ENCODE results near the gene FBXL20. TPM values are rescaled to one million over a fixed set of nuclear protein-coding genes. Genes with fewer than 3 reads are reported as not detected.

FBXL20 gene
- total and polyA plus RNA-seq, 2 donors (not counting 1 experiment from before 2014, with no cell fraction given): 7.6 to 14.5 TPM

- H3K4me3 ChIP-seq (replicated peaks in 1 of 4; ENCODE audit: control extremely low read depth in 1 of 4, insufficient read depth in 1 of 4, low read depth in 3 of 4, low read length in 4 of 4): peak overlapping the region; percentile 87 to 96 (median 91)
- no peaks in the 10 kb centered on the region for H3K36me3 ChIP-seq (ENCODE audit: control insufficient read depth, insufficient read depth, low read length)
- H3K27ac ChIP-seq (ENCODE audit: insufficient read depth, low read length): peak overlapping the region; percentile 77
- TF ChIP-seq CTCF (conservative IDR thresholded peaks at IDR 0.05 in 1 of 2, IDR thresholded peaks at IDR 0.05 in 1 of 2; ENCODE audit: low read depth in 1 of 2, low read length in 2 of 2) (no peak), EZH2 (IDR thresholded peaks at IDR 0.05; ENCODE audit: low read length, missing control alignments) (no peak)
- H4K20me1 ChIP-seq (ENCODE audit: control insufficient read depth, extremely low read depth, insufficient read depth, low read length): no peaks in the 10 kb centered on the region
- peak overlapping the region; percentile 100 for H3K4me2 ChIP-seq (ENCODE audit: extremely low read depth, insufficient read depth, low read length)
- H2AFZ ChIP-seq (ENCODE audit: low read length): peak overlapping the region; percentile 78
- DNase-seq (ENCODE audit: low read depth in 2 of 2): no peak
- no peaks in the 10 kb centered on the region for H3K27me3 ChIP-seq (ENCODE audit: control insufficient read depth, insufficient read depth, low read length)
- peaks cover 13% of the 10 kb centered on the region for H3K4me1 ChIP-seq (ENCODE audit: control insufficient read depth, extremely low read depth, insufficient read depth, low read length)
- peaks cover 10% of the 10 kb centered on the region for H3K79me2 ChIP-seq (ENCODE audit: control insufficient read depth, insufficient read depth, low read length)
- no peaks in the 10 kb centered on the region for H3K9me3 ChIP-seq (ENCODE audit: control insufficient read depth, insufficient read depth, low read depth, low read length)
- peak overlapping the region; percentile 88 for H3K9ac ChIP-seq (ENCODE audit: insufficient read depth, low read length)
Observed at GRCh38 chr17:39400547-39401411, 647 bp downstream of the FBXL20 start.

- Histone ChIP-seq H3K36me3 (ENCODE audit: control insufficient read depth, insufficient read depth, low read length) (no peaks in the 10 kb centered on the region), H3K27ac (ENCODE audit: insufficient read depth, low read length) (no peak overlapping the region), H2AFZ (ENCODE audit: low read length) (no peak overlapping the region), H3K4me1 (ENCODE audit: control insufficient read depth, extremely low read depth, insufficient read depth, low read length) (peaks cover 3% of the 10 kb centered on the region), H3K4me3 (replicated peaks in 1 of 4; ENCODE audit: control extremely low read depth in 1 of 4, insufficient read depth in 1 of 4, low read depth in 3 of 4, low read length in 4 of 4) (peak overlapping the region; percentile 2 to 96 (median 91)), H3K27me3 (ENCODE audit: control insufficient read depth, insufficient read depth, low read length) (no peaks in the 10 kb centered on the region), H4K20me1 (ENCODE audit: control insufficient read depth, extremely low read depth, insufficient read depth, low read length) (no peaks in the 10 kb centered on the region), H3K79me2 (ENCODE audit: control insufficient read depth, insufficient read depth, low read length) (peaks cover 10% of the 10 kb centered on the region), H3K9me3 (ENCODE audit: control insufficient read depth, insufficient read depth, low read depth, low read length) (no peaks in the 10 kb centered on the region), H3K9ac (ENCODE audit: insufficient read depth, low read length) (no peak overlapping the region), H3K4me2 (ENCODE audit: extremely low read depth, insufficient read depth, low read length) (peak overlapping the region; percentile 100)
- DNase-seq (ENCODE audit: low read depth in 2 of 2): no peak
- TF ChIP-seq CTCF (conservative IDR thresholded peaks at IDR 0.05 in 1 of 2, IDR thresholded peaks at IDR 0.05 in 1 of 2; ENCODE audit: low read depth in 1 of 2, low read length in 2 of 2) (no peak), EZH2 (IDR thresholded peaks at IDR 0.05; ENCODE audit: low read length, missing control alignments) (no peak)
Observed at GRCh38 chr17:39399791-39400190, 1.6 kb downstream of the FBXL20 start.

- no peak overlapping the region for H2AFZ ChIP-seq (ENCODE audit: low read length)
- no peak overlapping the region for H3K4me2 ChIP-seq (ENCODE audit: extremely low read depth, insufficient read depth, low read length)
- no peak overlapping the region for H3K4me3 ChIP-seq (replicated peaks in 1 of 4; ENCODE audit: control extremely low read depth in 1 of 4, insufficient read depth in 1 of 4, low read depth in 3 of 4, low read length in 4 of 4)
- H4K20me1 ChIP-seq (ENCODE audit: control insufficient read depth, extremely low read depth, insufficient read depth, low read length): no peaks in the 10 kb centered on the region
- TF ChIP-seq CTCF (conservative IDR thresholded peaks at IDR 0.05 in 1 of 2, IDR thresholded peaks at IDR 0.05 in 1 of 2; ENCODE audit: low read depth in 1 of 2, low read length in 2 of 2) (no peak), EZH2 (IDR thresholded peaks at IDR 0.05; ENCODE audit: low read length, missing control alignments) (no peak)
- H3K9ac ChIP-seq (ENCODE audit: insufficient read depth, low read length): no peak overlapping the region
- no peaks in the 10 kb centered on the region for H3K36me3 ChIP-seq (ENCODE audit: control insufficient read depth, insufficient read depth, low read length)
- peak; percentile 15 to 29 for DNase-seq (ENCODE audit: low read depth in 2 of 2)
- H3K9me3 ChIP-seq (ENCODE audit: control insufficient read depth, insufficient read depth, low read depth, low read length): no peaks in the 10 kb centered on the region
- no peak overlapping the region for H3K27ac ChIP-seq (ENCODE audit: insufficient read depth, low read length)
- H3K4me1 ChIP-seq (ENCODE audit: control insufficient read depth, extremely low read depth, insufficient read depth, low read length): no peaks in the 10 kb centered on the region
- no peaks in the 10 kb centered on the region for H3K79me2 ChIP-seq (ENCODE audit: control insufficient read depth, insufficient read depth, low read length)
- H3K27me3 ChIP-seq (ENCODE audit: control insufficient read depth, insufficient read depth, low read length): no peaks in the 10 kb centered on the region
Observed at GRCh38 chr17:39393736-39394135, 7.7 kb downstream of the FBXL20 start.

Data from fibroblast of lung (primary cell).